GM18502 (cell line): ENCODE results near the gene SMIM22.
"Not testable (repeated sequence)": the region's sequence is repeated elsewhere in the genome, so short reads cannot be mapped to it uniquely, and the experiment has no call there.

ENCODE experiments used
- ATAC-seq: cut with Tn5 transposase; IDR thresholded peaks from one replicate; pipeline ENCODE4 v1.9.1; 2021; ENCODE audit warnings: mild to moderate bottlenecking; ENCODE audit not compliant: unreplicated experiment, poor library complexity

Gene SMIM22

GRCh38 chr16:4768549-4769305 is 26.4 kb upstream of the SMIM22 start:
- peak; percentile 69 for ATAC-seq

- no peak for ATAC-seq
Measured at GRCh38 chr16:4769306-4769638, 25.9 kb upstream of the SMIM22 start.

DNA sequence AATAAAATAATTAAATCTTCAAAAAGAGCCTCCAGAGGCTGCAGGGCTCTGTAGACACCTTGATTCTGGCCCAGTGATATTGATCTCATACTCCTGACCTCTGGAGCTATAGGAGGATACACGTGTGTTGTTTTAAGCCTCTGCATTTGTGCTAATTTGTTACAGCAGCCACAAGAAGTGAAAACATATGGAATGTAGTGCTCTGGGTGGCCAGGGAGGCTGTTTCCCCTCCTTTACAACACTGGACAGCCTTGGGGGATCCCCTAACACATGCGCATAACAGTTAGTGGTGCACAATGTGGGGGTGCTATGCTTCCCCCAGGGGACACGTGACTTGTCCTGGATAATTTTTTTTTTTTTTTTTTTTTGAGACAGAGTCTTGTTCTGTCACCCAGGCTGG is 23.5 kb upstream of the SMIM22 start:
- ATAC-seq: no peak

DNA sequence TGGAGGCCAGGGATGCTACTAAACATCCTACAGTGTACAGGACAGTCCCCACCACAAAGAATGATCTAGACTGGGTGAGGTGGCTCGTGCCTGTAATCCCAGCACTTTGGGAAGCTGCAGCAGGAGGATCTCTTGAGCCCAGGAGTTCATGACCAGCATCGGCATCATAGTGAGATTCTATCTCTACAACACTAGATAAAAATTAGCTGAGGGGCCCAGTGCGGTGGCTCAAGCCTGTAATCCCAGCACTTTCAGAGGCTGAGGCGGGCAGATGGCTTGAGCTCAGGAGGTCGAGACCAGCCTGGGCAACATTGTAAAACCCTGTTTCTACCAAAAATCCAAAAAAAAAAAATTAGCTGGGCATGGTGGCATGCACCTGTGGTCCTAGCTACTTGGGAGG is 22.8 kb upstream of the SMIM22 start:
- no peak for ATAC-seq

DNA sequence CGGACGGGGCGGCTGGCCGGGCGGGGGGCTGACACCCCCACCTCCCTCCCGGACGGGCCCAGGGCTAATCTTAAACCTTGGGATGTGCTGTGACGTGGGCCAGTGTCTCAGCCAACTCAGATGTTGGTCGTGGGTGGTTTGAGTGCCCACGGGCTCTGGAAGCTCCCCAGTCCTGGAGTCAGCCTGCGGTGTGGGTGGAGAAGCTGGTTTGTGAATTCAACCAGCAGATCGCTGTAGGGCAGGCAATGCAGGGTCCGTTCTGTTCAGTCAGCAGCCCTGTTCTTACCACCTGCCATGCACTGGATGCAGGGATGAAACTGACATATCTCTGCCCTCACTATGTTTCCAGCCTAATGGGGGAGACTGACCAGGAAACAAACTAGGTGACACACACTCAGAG is 20.2 kb upstream of the SMIM22 start:
- ATAC-seq: no peak

- ATAC-seq: no peak
Measured at GRCh38 chr16:4776141-4776705, 18.9 kb upstream of the SMIM22 start.

- ATAC-seq: no peak
Measured at GRCh38 chr16:4777339-4778049, 17.7 kb upstream of the SMIM22 start.

DNA sequence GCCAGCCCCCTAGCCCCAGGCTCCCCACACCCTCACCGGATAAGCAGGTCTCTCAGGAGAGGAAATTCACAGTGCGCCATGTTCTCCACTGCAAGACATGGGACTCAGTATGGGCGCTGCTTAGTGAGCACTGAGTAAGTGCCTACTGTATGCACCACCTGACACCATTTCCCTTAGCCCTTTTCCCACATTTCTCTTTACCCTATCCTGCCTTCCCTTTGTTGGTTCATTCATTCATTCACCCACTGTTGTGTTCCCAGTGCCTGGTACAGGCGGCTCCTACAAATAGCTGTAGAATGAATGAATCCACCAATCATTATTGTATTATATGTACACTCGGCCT is 17.1 kb upstream of the SMIM22 start:
- ATAC-seq: no peak

- no peak for ATAC-seq
Measured at GRCh38 chr16:4780235-4780634, 14.9 kb upstream of the SMIM22 start.

DNA sequence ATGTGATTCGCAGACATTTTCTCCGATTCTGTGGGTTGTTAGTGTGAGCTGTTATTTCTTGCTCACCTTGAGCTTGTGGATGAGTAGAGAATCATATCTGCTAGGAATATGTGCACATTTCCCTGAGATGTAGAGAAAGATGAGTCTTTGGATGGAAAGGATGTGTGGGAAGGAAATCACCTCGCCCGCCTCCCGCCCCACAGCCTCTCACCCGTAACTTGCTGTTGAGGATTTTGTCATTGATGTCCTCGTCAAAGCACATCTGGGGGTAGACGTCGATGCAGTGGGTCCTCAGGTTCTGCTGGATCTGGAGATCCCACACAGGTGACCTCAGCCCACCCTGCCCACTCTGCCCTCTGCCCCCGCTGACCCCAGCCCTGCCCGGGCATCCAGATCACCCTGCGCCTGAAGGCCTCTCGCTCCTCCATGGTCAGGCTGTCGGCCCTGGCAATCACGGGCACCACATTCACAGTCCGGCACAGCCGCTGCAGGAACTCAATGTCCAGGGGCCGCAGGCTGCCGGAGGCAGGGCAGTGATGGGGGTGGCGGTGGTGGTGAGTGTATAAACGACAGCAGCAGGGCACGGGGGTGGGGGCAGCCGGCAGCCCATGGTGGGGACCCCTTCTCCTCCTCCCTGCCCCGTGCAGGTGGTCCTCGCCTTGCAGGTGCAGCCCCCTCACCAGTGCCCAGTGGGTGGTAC is 11.8 kb upstream of the SMIM22 start:
- ATAC-seq: no peak

DNA sequence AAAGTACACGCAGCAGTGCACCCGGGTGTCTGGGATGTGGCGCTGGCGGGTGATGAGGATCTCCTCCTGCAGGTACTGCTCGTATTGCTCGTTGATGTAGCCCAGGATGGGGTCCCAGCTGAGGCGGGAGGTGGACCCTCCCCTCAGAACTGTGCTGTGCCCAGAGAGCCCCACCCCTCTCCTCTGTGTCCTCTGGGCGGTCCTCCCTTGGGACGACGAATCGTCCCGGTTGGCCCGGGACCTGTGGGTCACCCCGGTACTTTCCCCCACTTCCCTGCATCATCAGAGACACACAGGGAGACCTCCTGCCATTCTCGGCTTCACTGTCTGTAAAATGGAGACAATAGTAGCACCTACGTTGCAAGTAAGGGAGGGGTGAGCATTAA is 11.2 kb upstream of the SMIM22 start:
- ATAC-seq: no peak

DNA sequence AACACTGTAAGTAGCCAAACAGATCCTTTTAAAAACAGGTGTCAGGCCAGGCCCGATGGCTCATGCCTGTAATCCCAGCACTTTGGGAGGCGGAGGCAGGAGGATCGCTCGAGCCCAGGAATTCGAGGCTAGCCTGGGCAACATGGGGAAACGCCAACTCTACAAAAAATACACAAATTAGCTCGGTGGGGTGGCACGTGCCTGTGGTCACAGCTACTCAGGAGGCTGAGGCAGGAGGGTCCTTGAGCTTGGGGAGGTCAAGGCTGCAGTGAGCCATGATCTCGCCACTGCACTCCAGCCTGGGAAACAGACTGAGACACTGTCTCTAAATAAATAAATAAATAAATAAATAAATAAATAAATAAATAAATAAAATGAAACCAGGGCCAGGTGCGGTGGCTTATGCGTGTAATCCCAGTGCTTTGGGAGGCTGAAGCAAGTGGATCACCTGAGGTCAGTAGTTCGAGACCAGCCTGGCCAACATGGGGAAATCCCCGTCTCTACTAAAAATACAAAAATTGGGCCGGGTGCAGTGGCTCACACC is 10.7 kb upstream of the SMIM22 start:
- ATAC-seq: not testable (repeated sequence)

DNA sequence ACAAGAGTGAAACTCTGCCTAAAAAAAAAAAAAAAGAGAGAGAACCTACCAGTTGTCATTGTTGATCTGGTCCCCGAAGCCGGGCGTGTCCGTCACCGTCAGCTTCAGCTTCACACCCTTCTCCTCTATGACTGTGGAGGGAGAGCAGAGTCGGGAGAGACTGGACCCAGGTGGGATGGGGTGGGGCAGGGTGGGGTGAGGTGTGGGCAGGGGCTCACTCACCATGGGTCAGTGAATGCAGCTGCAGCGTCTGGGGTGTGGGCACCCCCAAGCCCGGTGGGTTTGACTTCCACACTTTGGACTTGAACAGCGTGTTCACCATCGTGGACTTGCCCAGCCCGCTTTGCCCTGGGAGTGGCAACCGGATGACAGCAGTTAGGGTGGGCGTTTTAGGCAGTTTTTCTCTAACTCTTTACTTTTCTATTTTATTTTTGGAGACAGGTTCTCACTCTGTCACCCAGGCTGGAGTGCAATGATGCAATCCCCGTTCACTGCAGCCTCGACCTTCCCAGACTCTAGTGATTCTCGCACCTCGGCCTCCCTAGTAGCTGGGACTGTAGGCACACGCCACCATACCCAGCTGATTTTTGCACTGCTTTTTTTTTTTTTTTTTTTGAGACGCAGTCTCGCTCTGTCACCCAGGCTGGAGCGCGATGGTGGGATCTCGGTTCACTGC is 9.3 kb upstream of the SMIM22 start:
- ATAC-seq: no peak

DNA sequence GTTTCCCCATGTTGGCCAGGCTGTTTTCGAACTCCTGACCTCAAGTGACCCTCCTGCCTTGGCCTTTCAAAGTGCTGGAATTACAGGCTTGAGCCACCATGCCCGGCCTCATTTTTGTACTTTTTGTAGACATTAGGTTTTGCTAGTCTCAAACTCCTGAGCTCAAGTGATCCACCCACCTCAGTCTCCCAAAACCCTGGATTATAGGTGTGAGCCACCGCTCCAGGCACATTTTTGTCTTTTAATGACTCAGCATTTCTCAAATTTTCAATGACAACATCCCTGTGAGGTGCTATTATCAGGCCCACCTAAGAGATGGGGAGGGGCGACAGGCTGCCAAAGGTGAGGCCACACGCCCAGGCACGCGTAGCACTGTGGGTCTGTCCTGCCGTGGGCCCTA is 8.1 kb upstream of the SMIM22 start:
- ATAC-seq: no peak

DNA sequence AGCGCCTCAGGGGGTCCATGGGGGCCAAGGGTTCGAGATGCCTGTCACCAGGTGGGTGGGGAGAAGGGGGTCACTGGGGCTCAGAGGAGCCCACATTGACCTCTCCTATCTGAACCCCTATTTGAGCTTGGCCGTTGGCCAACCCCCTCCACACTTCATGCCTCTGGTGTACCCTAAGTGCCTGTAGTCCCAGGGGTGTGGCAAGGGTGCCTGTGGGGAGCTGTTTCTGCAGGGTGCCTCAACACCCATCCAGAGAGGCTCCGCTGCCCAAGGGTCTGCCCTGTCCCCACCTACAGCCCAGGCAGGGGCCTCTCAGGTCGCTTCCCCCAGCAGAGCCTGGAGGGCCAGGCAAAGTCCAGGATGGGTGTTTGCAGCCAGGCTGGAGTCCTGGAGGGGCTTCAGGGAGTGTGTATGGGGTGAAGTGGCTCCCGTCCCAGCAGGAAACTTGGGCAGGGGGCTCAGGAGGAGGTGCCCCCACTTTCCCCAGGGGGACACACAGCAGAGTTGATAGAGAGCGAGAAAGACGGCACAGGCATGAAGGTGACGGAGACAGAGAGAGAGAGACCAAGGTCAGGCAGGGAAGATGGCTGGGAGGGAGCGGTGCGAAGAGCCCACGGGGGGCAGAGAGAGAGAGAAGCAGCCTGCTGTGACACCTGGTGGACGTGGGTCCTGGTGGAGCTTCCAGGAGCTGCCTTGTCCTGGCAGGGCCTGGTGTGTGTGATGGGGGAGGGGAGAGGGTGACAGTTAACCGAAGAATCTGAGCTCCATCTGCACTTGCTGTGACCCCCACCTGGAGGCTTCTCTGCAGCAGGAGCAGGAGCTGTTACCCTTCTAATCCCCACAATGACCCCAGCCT is 7.3 kb upstream of the SMIM22 start, which contains the start of gene SEPTIN12:
TSS of gene SEPTIN12 (minus strand) at position 719 of the 856 bp plus-strand sequence. CDS start at position 19, 700 bp downstream.
- no peak for ATAC-seq

DNA sequence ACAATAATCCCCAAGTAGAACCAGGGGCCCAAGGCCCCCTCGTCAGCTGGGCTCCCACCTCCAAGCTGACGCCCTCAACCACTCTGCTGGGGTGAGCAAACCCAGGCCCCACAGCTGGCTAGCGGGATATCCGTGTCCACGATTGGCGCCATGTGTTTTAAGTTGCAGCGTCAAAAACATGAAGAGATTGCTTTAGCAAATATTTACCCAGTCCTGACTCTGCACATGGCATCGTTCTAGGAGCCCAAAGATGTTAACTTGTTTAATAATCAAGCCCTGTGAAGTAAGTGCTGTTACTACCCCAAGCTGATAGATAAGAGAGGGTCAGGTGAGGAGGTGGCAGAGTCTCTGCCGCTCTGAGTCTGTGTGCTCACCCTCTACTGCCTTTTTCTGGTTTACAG is 6.7 kb upstream of the SMIM22 start:
- ATAC-seq: no peak

DNA sequence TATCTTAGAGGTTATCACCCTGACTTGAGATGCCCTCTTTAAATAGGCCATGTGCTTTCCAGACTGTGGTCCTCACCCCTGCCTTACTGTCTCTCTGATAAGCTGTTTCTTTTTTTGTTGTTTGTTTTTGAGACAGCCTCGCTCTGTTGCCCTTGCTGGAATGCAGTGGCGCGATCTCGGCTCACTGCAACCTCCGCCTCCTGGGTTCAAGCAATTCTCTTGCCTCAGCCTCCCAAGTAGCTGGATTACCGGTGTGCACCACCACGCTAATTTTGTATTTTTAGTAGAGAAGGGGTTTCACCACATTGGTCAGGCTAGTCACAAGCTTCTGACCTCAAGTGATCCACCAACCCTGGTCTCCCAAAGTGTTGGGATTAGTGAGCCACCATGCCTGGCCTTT is 6.3 kb upstream of the SMIM22 start:
- no peak for ATAC-seq

- no peak for ATAC-seq
Measured at GRCh38 chr16:4790261-4790660, 4.9 kb upstream of the SMIM22 start.

DNA sequence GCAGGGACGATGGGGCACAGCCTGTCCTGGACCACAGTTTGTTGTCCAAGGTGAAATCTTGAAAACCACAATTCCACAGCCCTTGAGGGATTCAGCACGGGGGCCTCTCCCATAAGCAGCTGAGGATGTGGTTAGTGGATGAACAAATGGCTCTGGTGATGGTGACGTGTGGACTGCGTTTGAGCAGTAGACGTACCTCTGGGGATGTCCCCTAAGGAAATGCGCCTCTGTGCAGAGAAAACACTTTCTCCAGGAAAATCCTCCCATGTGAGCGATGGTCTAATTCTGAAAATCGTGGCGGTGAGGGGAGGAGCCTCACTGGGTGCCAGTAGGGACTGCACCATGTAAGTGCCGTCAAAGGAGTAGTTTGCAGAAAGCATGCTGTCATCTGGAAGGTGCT is 4.3 kb upstream of the SMIM22 start:
- no peak for ATAC-seq
